Measurements from ENCODE around the gene ZBTB7C.

DNA sequence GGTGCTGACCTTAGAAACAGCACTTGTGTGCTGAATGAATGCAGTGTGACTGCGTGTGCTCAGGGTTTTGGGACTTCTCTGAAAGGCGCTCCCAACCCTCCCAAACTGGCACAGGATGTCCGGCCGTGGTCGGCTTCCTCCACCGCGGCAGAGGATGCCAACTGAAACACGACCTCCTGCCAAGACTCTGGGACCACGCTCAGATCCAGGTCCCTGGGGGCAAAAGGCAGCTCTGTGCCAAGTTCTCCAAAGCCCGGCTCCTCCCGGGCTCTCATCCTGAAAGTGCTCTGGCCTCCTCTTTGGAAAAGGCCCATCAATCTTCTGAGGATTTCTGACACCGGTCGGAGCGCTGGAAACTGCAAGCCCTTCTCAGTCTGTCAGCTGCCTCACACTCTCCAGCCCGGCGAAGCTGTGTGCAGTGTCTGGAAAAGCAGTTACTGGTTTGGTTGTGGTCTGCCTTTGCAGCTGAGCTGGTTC lies 32.3 kb upstream of the ZBTB7C start:
- TF ChIP-seq, protein P1, sequence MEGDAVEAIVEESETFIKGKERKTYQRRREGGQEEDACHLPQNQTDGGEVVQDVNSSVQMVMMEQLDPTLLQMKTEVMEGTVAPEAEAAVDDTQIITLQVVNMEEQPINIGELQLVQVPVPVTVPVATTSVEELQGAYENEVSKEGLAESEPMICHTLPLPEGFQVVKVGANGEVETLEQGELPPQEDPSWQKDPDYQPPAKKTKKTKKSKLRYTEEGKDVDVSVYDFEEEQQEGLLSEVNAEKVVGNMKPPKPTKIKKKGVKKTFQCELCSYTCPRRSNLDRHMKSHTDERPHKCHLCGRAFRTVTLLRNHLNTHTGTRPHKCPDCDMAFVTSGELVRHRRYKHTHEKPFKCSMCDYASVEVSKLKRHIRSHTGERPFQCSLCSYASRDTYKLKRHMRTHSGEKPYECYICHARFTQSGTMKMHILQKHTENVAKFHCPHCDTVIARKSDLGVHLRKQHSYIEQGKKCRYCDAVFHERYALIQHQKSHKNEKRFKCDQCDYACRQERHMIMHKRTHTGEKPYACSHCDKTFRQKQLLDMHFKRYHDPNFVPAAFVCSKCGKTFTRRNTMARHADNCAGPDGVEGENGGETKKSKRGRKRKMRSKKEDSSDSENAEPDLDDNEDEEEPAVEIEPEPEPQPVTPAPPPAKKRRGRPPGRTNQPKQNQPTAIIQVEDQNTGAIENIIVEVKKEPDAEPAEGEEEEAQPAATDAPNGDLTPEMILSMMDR (conservative IDR thresholded peaks at IDR 0.05; ENCODE audit: low read depth, low read length), result no peak
- TF ChIP-seq EZH2 (IDR thresholded peaks at IDR 0.05; ENCODE audit: borderline replicate concordance, low read depth, low read length, poor library complexity, severe bottlenecking), result no peak
